HepG2 (cell line): ENCODE results near the gene CCDC142. TPM values are rescaled to one million over a fixed set of nuclear protein-coding genes. Genes with fewer than 3 reads are reported as not detected.

Experiments used
- ATAC-seq: fragments of 200-7000 bp; cut with Tn5 transposase; 3 replicates; pipeline ENCODE4 v1.9.1; 2020; ENCODE audit warnings: mild to moderate bottlenecking, moderate library complexity
- BruUV-seq: library from RNA; stranded (reverse); fragments of 400-500 nt; replicated peaks from 2 replicates; lab custom pipeline; 2021; lab: Mats Ljungman, UMichigan
- CTCF ChIA-PET: fragments of 300-600 bp; formaldehyde crosslinking; extraction: SDS; loops from one replicate; lab custom pipeline; 2021; ENCODE audit warnings: low total read pairs, inconsistent platforms, low intra/inter-chr PET ratio; lab: Yijun Ruan, JAX
- POLR2A ChIA-PET: fragments of 350-600 bp; sonication (Branson Sonifier 250); formaldehyde crosslinking; loops from one replicate; lab custom pipeline; 2020; ENCODE audit warnings: antibody characterized with exemption, inconsistent platforms; lab: Yijun Ruan, JAX
- DNase-seq: peaks from one replicate; pipeline ENCODE4 v3.0.0-alpha.2; 2015; ENCODE audit warnings: low spot score
- FAIRE-seq: peaks from 3 replicates; lab custom pipeline; 2011; peaks lifted over from hg19 to GRCh38; lab: Jason Lieb, UNC
- H2AFZ ChIP-seq: one replicate; pipeline ENCODE4 v1.6.1; 2011; ENCODE audit warnings: low read length, inconsistent platforms
- H3K27ac ChIP-seq: fragments of 300-600 bp; 3 replicates; pipeline ENCODE4 v1.8.0; 2011; ENCODE audit warnings: mixed run types, mild to moderate bottlenecking, mixed read lengths, low read length, inconsistent platforms; ENCODE audit not compliant: insufficient read depth; ENCODE audit errors: extremely low read length
- H3K27me3 ChIP-seq, 2 experiments: fragments of 200-600 bp in 1 of 2; 2 replicates in 1 of 2; 3 replicates in 1 of 2; pipeline versions ENCODE4 v1.6.0 to v1.8.0; 2011; ENCODE audit warnings: low read length in 2 of 2, mild to moderate bottlenecking in 2 of 2, moderate library complexity in 2 of 2, inconsistent platforms in 1 of 2; ENCODE audit not compliant: insufficient read depth in 2 of 2, control insufficient read depth in 1 of 2
- H3K36me3 ChIP-seq, 2 experiments: fragments of 200-600 bp in 1 of 2; replicated peaks in 1 of 2; 2 replicates in 1 of 2; 3 replicates in 1 of 2; pipeline versions ENCODE4 v1.5.1 to v1.8.0; 2011; ENCODE audit warnings: low read length in 2 of 2, inconsistent platforms in 1 of 2; ENCODE audit not compliant: insufficient read depth in 2 of 2, control insufficient read depth in 1 of 2
- H3K4me1 ChIP-seq: 2 replicates; pipeline ENCODE4 v1.5.1; 2012; ENCODE audit warnings: low read length, inconsistent platforms; ENCODE audit not compliant: insufficient read depth
- H3K4me2 ChIP-seq: 2 replicates; pipeline ENCODE4 v1.6.0; 2011; ENCODE audit warnings: low read depth, low read length, inconsistent platforms
- H3K4me3 ChIP-seq, 3 experiments: fragments of 200-600 bp in 1 of 3; sonication (generic), shearing (Covaris generic) in 1 of 3; replicated peaks in 1 of 3; 2 replicates each; pipeline ENCODE4 v1.5.1; 2011 to 2016; ENCODE audit warnings: low read length in 3 of 3, inconsistent platforms in 2 of 3, low read depth in 2 of 3, mild to moderate bottlenecking in 2 of 3, control low read depth in 1 of 3, mixed read lengths in 1 of 3; ENCODE audit not compliant: insufficient read depth in 1 of 3
- H3K79me2 ChIP-seq: one replicate; pipeline ENCODE4 v1.6.1; 2011; ENCODE audit warnings: low read length, inconsistent platforms; ENCODE audit not compliant: insufficient read depth
- H3K9ac ChIP-seq: 2 replicates; pipeline ENCODE4 v1.6.0; 2011; ENCODE audit warnings: mild to moderate bottlenecking, low read depth, low read length, inconsistent platforms; ENCODE audit not compliant: insufficient read depth
- H3K9me3 ChIP-seq: 2 replicates; pipeline ENCODE4 v1.5.1; 2012; ENCODE audit warnings: mild to moderate bottlenecking, low read length
- H4K20me1 ChIP-seq: 2 replicates; pipeline ENCODE4 v1.6.0; 2011; ENCODE audit warnings: inconsistent platforms, mild to moderate bottlenecking, low read length, moderate library complexity; ENCODE audit not compliant: insufficient read depth
- KDM5B ChIP-seq: sonication (generic); formaldehyde crosslinking; IDR thresholded peaks from 2 replicates; pipeline ENCODE4 v1.4.0; 2020; ENCODE audit warnings: missing genetic modification reagents, mild to moderate bottlenecking, borderline replicate concordance
- WGBS: methylation state at CpG from one replicate; pipeline ENCODE4 v1.1.6; 2017; ENCODE audit warnings: low lambda C conversion rate; 5-methylcytosine and 5-hydroxymethylcytosine counted together
- in situ Hi-C: cut with HindIII; loops from 2 replicates; pipeline ENCODE4 v1.10.0; 2017; ENCODE audit warnings: low pct_unique_long_range_greater_than_20kb; ENCODE audit not compliant: extremely low pct_ligation_motif_present
- intact Hi-C: fragments of 100-400 bp; cut with micrococcal nuclease; formaldehyde crosslinking; loops from one replicate; pipeline ENCODE4 v1.10.0; 2022; ENCODE audit not compliant: unreplicated experiment
- polyA plus RNA-seq, 8 experiments: library from polyadenylated mRNA; depleted of rRNA in 3 of 8; stranded (reverse) in 7 of 8; unstranded in 1 of 8; fragments of >200 nt; fragmentation: Illumina TruSeq in 4 of 8; extraction: Trizol in 4 of 8; gene quantifications; 2 replicates each; pipeline versions ENCODE4 v1.2.1 to v1.2.3, GENCODE V29; 2011 to 2016; ENCODE audit warnings: low read depth in 4 of 8, missing spikeins in 1 of 8, mixed read lengths in 1 of 8; ENCODE audit not compliant: insufficient read depth in 1 of 8
- total RNA-seq, 5 experiments: library from RNA; depleted of rRNA; stranded (reverse); fragments of >200 nt; fragmentation: Illumina TruSeq; extraction: Trizol; gene quantifications; 2 replicates each; pipeline ENCODE4 v1.2.3, GENCODE V29; 2016; ENCODE audit warnings: low read depth in 1 of 5
- TF ChIP-seq, protein P1 (sequence below): sonication (generic); formaldehyde crosslinking; IDR thresholded peaks from 2 replicates; pipeline ENCODE4 v1.9.0; 2021; ENCODE audit warnings: missing genetic modification reagents, borderline replicate concordance
- TF ChIP-seq, protein P2 (sequence below): sonication (generic); formaldehyde crosslinking; IDR thresholded peaks from 2 replicates; pipeline ENCODE4 v1.4.0; 2020; ENCODE audit warnings: low read depth, missing genetic modification reagents

Gene CCDC142
- total and polyA plus RNA-seq, 2 of the 13 experiments (the other 11 are each of a cell fraction or from before 2014, with no cell fraction given), result 14.7 to 30.4 TPM

DNA sequence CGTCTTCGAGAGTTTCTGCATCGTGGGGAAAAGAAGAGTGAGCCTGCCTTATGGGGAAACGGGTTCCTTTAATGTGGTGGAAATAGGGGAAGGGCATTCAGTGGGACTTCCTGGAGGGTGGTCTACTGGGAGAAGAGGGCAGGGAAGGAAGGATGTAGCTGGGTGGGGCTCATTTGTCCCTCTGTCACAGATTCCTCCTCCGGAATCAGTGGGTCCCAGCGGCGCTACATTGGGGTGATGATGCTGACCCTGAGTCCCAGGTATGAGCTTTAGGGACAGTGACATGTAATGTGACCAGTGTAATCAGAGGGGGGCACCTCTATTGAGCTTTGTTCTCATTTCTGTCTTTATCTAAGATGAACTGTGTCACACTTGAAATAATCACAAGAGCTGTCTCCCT lies 48.9 kb upstream of the CCDC142 start:
- no peak for ATAC-seq
- Histone ChIP-seq H2AFZ (no peak overlapping the region), H3K4me1 (peaks cover 38% of the 10 kb centered on the region), H3K79me2 (peaks cover 30% of the 10 kb centered on the region), H3K27ac (no peak overlapping the region), H3K36me3 (peaks cover 15 to 29% of the 10 kb centered on the region in 2 experiments), H3K27me3 (peaks cover 4 to 9% of the 10 kb centered on the region in 2 experiments; a peak in 3 of 5 replicates), H3K9me3 (no peaks in the 10 kb centered on the region), H3K4me2 (no peak overlapping the region), H4K20me1 (no peaks in the 10 kb centered on the region), H3K4me3 (no peak overlapping the region)
- BruUV-seq, result no TSS peak
- intact Hi-C loops, result loop anchor here (1.0 kb wide), 1 partner anchor 198 kb away; no protein-coding TSS in a partner anchor
- WGBS, result 99% methylated on average over 7 of the region's 7 CpGs
- in situ Hi-C loops, result no loop called here
- no peak for FAIRE-seq
- POLR2A ChIA-PET, result interaction anchor here (0.7 to 5.9 kb wide), 6 partner anchors 23 to 74 kb away, joined by 3 to 76 read pairs (median 12); partner anchors contain the start of genes CCDC142, LBX2, PCGF1 and TTC31
- TF ChIP-seq, protein P1, sequence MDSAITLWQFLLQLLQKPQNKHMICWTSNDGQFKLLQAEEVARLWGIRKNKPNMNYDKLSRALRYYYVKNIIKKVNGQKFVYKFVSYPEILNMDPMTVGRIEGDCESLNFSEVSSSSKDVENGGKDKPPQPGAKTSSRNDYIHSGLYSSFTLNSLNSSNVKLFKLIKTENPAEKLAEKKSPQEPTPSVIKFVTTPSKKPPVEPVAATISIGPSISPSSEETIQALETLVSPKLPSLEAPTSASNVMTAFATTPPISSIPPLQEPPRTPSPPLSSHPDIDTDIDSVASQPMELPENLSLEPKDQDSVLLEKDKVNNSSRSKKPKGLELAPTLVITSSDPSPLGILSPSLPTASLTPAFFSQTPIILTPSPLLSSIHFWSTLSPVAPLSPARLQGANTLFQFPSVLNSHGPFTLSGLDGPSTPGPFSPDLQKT (CRISPR knock-in tag), result no peak
- TF ChIP-seq KDM5B (CRISPR knock-in tag), result no peak
- TF ChIP-seq, protein P2, sequence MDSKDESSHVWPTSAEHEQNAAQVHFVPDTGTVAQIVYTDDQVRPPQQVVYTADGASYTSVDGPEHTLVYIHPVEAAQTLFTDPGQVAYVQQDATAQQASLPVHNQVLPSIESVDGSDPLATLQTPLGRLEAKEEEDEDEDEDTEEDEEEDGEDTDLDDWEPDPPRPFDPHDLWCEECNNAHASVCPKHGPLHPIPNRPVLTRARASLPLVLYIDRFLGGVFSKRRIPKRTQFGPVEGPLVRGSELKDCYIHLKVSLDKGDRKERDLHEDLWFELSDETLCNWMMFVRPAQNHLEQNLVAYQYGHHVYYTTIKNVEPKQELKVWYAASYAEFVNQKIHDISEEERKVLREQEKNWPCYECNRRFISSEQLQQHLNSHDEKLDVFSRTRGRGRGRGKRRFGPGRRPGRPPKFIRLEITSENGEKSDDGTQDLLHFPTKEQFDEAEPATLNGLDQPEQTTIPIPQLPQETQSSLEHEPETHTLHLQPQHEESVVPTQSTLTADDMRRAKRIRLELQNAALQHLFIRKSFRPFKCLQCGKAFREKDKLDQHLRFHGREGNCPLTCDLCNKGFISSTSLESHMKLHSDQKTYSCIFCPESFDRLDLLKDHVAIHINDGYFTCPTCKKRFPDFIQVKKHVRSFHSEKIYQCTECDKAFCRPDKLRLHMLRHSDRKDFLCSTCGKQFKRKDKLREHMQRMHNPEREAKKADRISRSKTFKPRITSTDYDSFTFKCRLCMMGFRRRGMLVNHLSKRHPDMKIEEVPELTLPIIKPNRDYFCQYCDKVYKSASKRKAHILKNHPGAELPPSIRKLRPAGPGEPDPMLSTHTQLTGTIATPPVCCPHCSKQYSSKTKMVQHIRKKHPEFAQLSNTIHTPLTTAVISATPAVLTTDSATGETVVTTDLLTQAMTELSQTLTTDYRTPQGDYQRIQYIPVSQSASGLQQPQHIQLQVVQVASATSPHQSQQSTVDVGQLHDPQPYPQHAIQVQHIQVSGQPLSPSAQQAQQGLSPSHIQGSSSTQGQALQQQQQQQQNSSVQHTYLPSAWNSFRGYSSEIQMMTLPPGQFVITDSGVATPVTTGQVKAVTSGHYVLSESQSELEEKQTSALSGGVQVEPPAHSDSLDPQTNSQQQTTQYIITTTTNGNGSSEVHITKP, result no peak
- TF ChIP-seq, all 625 proteins: peak for 0
- CTCF ChIA-PET, result interaction anchor here (1.2 to 2.4 kb wide), 5 partner anchors 25 to 282 kb away, joined by 4 to 19 read pairs (median 5); partner anchors contain the start of genes CCDC142, PCGF1 and TTC31
- DNase-seq, result no peak
- H3K9ac ChIP-seq, result no peak overlapping the region
